Sigmoid colon (tissue), 4 donors: Measurements from ENCODE around the gene PREX1.

Source experiments
- EP300 ChIP-seq, 4 donors: sonication (generic); formaldehyde crosslinking; IDR thresholded peaks; one replicate each; pipeline ENCODE4 v1.6.1; 2017; ENCODE audit warnings: antibody characterized with exemption in 4 of 4
- POLR2A ChIP-seq, 2 donors: fragments of 450-650 bp; IDR thresholded peaks; one replicate each; pipeline ENCODE4 v1.6.1; 2016; ENCODE audit warnings: antibody characterized with exemption in 2 of 2, mild to moderate bottlenecking in 2 of 2, moderate library complexity in 2 of 2

- TF ChIP-seq EP300 (IDR thresholded peaks at IDR 0.05), result no peak
- TF ChIP-seq POLR2A (IDR thresholded peaks at IDR 0.05), result no peak
Observed at GRCh38 chr20:48725555-48725991, 102.2 kb downstream of the PREX1 start.
